H1 (cell line): ENCODE measurements around the gene MNX1. TPM values are rescaled to one million over a fixed set of nuclear protein-coding genes. Genes with fewer than 3 reads are reported as not detected.

Experiments used
- CTCF ChIA-PET: fragments of 300-600 bp; sonication (Branson Sonifier 250); formaldehyde crosslinking; loops from one replicate; lab custom pipeline; 2021; ENCODE audit not compliant: partially characterized antibody; lab: Charles Lee
- POLR2A ChIA-PET: fragments of 300-600 bp; sonication (Branson Sonifier 250); formaldehyde crosslinking; loops from one replicate; lab custom pipeline; 2021; ENCODE audit warnings: inconsistent platforms; ENCODE audit not compliant: partially characterized antibody; lab: Charles Lee
- DNase-seq, 2 experiments: peaks; one replicate each; pipeline versions ENCODE4 v3.0.0 to v3.0.0-alpha.2; 2010 to 2022; ENCODE audit warnings: low spot score in 2 of 2, low read depth in 1 of 2, mixed read lengths in 1 of 2
- FAIRE-seq: peaks from 2 replicates; lab custom pipeline; 2011; peaks lifted over from hg19 to GRCh38; lab: Jason Lieb, UNC
- H2AFZ ChIP-seq: 2 replicates; pipeline ENCODE4 v1.8.1; 2012; ENCODE audit warnings: low read length, inconsistent platforms
- H2AK5ac ChIP-seq: 2 replicates; pipeline ENCODE4 v1.6.1; 2013; ENCODE audit warnings: low read depth, low read length
- H2BK120ac ChIP-seq: replicated peaks from 2 replicates; pipeline ENCODE3; 2013; ENCODE audit warnings: low read depth, low read length, inconsistent platforms
- H2BK12ac ChIP-seq: 2 replicates; pipeline ENCODE4 v1.6.1; 2013; ENCODE audit warnings: low read depth, low read length
- H2BK15ac ChIP-seq: 2 replicates; pipeline ENCODE4 v1.6.1; 2013; ENCODE audit warnings: low read length
- H2BK20ac ChIP-seq: 2 replicates; pipeline ENCODE4 v1.6.1; 2013; ENCODE audit warnings: low read length
- H2BK5ac ChIP-seq: 2 replicates; pipeline ENCODE4 v1.6.1; 2013; ENCODE audit warnings: low read depth, low read length
- H3K14ac ChIP-seq: 2 replicates; pipeline ENCODE4 v1.6.1; 2013; ENCODE audit warnings: inconsistent platforms; ENCODE audit not compliant: insufficient read length
- H3K18ac ChIP-seq: 2 replicates; pipeline ENCODE4 v1.6.1; 2013; ENCODE audit warnings: low read length; ENCODE audit errors: extremely low read depth
- H3K23ac ChIP-seq: 2 replicates; pipeline ENCODE4 v1.6.1; 2013; ENCODE audit warnings: inconsistent platforms; ENCODE audit not compliant: insufficient read length
- H3K23me2 ChIP-seq: 2 replicates; pipeline ENCODE4 v1.6.1; 2013; ENCODE audit warnings: low read depth, low read length
- H3K27ac ChIP-seq: 2 replicates; pipeline ENCODE4 v1.6.1; 2011; ENCODE audit warnings: low read depth, low read length, inconsistent platforms
- H3K27me3 ChIP-seq, 4 experiments: replicated peaks in 1 of 4; 1 replicate in 1 of 4; 2 replicates in 3 of 4; pipeline versions ENCODE4 v1.6.1 to v1.8.1; 2011 to 2013; ENCODE audit warnings: low read length in 3 of 4, mild to moderate bottlenecking in 3 of 4, inconsistent platforms in 2 of 4, mixed read lengths in 2 of 4, moderate library complexity in 1 of 4; ENCODE audit not compliant: control insufficient read depth in 3 of 4, insufficient read depth in 3 of 4; ENCODE audit errors: extremely low read depth in 1 of 4
- H3K36me3 ChIP-seq, 4 experiments: 2 replicates each; pipeline versions ENCODE4 v1.6.1 to v1.8.1; 2011 to 2013; ENCODE audit warnings: mild to moderate bottlenecking in 4 of 4, low read length in 3 of 4, moderate library complexity in 2 of 4, control low read depth in 1 of 4, inconsistent platforms in 1 of 4; ENCODE audit not compliant: insufficient read depth in 4 of 4, control insufficient read depth in 2 of 4
- H3K4ac ChIP-seq: replicated peaks from 2 replicates; pipeline ENCODE3; 2013; ENCODE audit warnings: low read length, low read depth, mixed read lengths, inconsistent platforms; ENCODE audit not compliant: insufficient read length
- H3K4me1 ChIP-seq, 4 experiments: replicated peaks in 1 of 4; 1 replicate in 1 of 4; 2 replicates in 3 of 4; pipeline versions ENCODE4 v1.6.1 to v1.8.1; 2011 to 2013; ENCODE audit warnings: low read length in 3 of 4, inconsistent platforms in 2 of 4, mixed read lengths in 1 of 4; ENCODE audit not compliant: insufficient read depth in 4 of 4, control insufficient read depth in 3 of 4
- H3K4me2 ChIP-seq, 2 experiments: 2 replicates each; pipeline versions ENCODE4 v1.6.1 to v1.8.1; 2011 to 2013; ENCODE audit warnings: low read depth in 2 of 2, low read length in 2 of 2, control low read depth in 1 of 2, inconsistent platforms in 1 of 2, mild to moderate bottlenecking in 1 of 2; ENCODE audit not compliant: insufficient read depth in 1 of 2
- H3K4me3 ChIP-seq, 4 experiments: fragments of 200-600, 300-600 bp in 1 of 4; sonication (generic), shearing (Covaris generic), sonication (Bioruptor Twin) in 1 of 4; 2 replicates each; pipeline versions ENCODE4 v1.5.1 to v1.8.1; 2011 to 2016; ENCODE audit warnings: low read length in 4 of 4, low read depth in 3 of 4, control low read depth in 2 of 4, inconsistent platforms in 2 of 4, mild to moderate bottlenecking in 2 of 4, mixed read lengths in 1 of 4, moderate library complexity in 1 of 4; ENCODE audit not compliant: insufficient read depth in 2 of 4; ENCODE audit errors: extremely low read depth in 1 of 4
- H3K56ac ChIP-seq: replicated peaks from 2 replicates; pipeline ENCODE3; 2013; ENCODE audit warnings: low read depth, mild to moderate bottlenecking, mixed read lengths, low read length, inconsistent platforms; ENCODE audit not compliant: insufficient read length
- H3K79me1 ChIP-seq: 2 replicates; pipeline ENCODE4 v1.6.1; 2013; ENCODE audit warnings: low read depth, low read length, control low read depth
- H3K79me2 ChIP-seq, 2 experiments: 2 replicates each; pipeline versions ENCODE4 v1.6.1 to v1.8.1; 2012 to 2013; ENCODE audit warnings: low read length in 2 of 2, mild to moderate bottlenecking in 2 of 2, inconsistent platforms in 1 of 2; ENCODE audit not compliant: insufficient read depth in 2 of 2, control insufficient read depth in 1 of 2
- H3K9ac ChIP-seq, 4 experiments: replicated peaks in 1 of 4; 1 replicate in 1 of 4; 2 replicates in 3 of 4; pipeline versions ENCODE4 v1.6.1 to v1.8.1; 2011 to 2013; ENCODE audit warnings: low read depth in 3 of 4, low read length in 3 of 4, control low read depth in 2 of 4, mild to moderate bottlenecking in 2 of 4, moderate library complexity in 2 of 4, inconsistent platforms in 1 of 4; ENCODE audit errors: extremely low read depth in 1 of 4
- H3K9me3 ChIP-seq, 2 experiments: 2 replicates each; pipeline versions ENCODE4 v1.6.1 to v1.8.1; 2012 to 2013; ENCODE audit warnings: mild to moderate bottlenecking in 2 of 2, moderate library complexity in 2 of 2, control low read depth in 1 of 2, inconsistent platforms in 1 of 2, low read depth in 1 of 2, low read length in 1 of 2, mixed read lengths in 1 of 2; ENCODE audit not compliant: insufficient read depth in 2 of 2
- H4K20me1 ChIP-seq, 2 experiments: replicated peaks in 1 of 2; 2 replicates each; pipeline versions ENCODE3 to v1.8.1; 2011 to 2013; ENCODE audit warnings: inconsistent platforms in 2 of 2, low read length in 2 of 2, mild to moderate bottlenecking in 1 of 2; ENCODE audit not compliant: insufficient read depth in 2 of 2, control insufficient read depth in 1 of 2
- H4K5ac ChIP-seq: 2 replicates; pipeline ENCODE4 v1.6.1; 2013; ENCODE audit warnings: low read length, low read depth, mixed read lengths, inconsistent platforms; ENCODE audit not compliant: insufficient read length
- H4K8ac ChIP-seq: 2 replicates; pipeline ENCODE4 v1.8.0; 2013; ENCODE audit warnings: mild to moderate bottlenecking, moderate library complexity, low read length, inconsistent platforms; ENCODE audit not compliant: insufficient read depth; ENCODE audit errors: extremely low read depth
- H4K91ac ChIP-seq: replicated peaks from 2 replicates; pipeline ENCODE3; 2013; ENCODE audit warnings: low read length, mixed read lengths, inconsistent platforms; ENCODE audit not compliant: insufficient read length
- ASH2L ChIP-seq: fragments of 200-600, 300-600 bp; sonication (generic); IDR thresholded peaks from one replicate; pipeline ENCODE4 v1.7.1; 2017; ENCODE audit warnings: low read length
- BCL11A ChIP-seq, 2 experiments: IDR thresholded peaks; one replicate each; pipeline ENCODE4 v1.6.1; 2011; ENCODE audit warnings: low read depth in 2 of 2, low read length in 2 of 2, mild to moderate bottlenecking in 2 of 2
- BRCA1 ChIP-seq: IDR thresholded peaks from 2 replicates; pipeline ENCODE4 v1.6.1; 2012; ENCODE audit warnings: low read depth, low read length, improper control_type of control experiment
- CBX5 ChIP-seq: fragments of 300-800, 300-1000 bp; sonication (generic); IDR thresholded peaks from 2 replicates; pipeline ENCODE4 v1.7.1; 2016; ENCODE audit warnings: antibody characterized with exemption, low read length, low read depth
- EP300 ChIP-seq, 2 experiments: IDR thresholded peaks; 1 replicate in 1 of 2; 2 replicates in 1 of 2; pipeline ENCODE4 v1.6.1; 2011 to 2012; ENCODE audit warnings: low read depth in 2 of 2, low read length in 2 of 2, mild to moderate bottlenecking in 2 of 2, borderline replicate concordance in 1 of 2, inconsistent platforms in 1 of 2, moderate library complexity in 1 of 2
- GTF2F1 ChIP-seq: IDR thresholded peaks from 2 replicates; pipeline ENCODE4 v1.6.1; 2012; ENCODE audit warnings: low read depth, low read length, improper control_type of control experiment, borderline replicate concordance
- POLR2A ChIP-seq, 2 experiments: IDR thresholded peaks; 1 replicate in 1 of 2; 2 replicates in 1 of 2; pipeline ENCODE4 v1.6.1; 2011; ENCODE audit warnings: low read depth in 2 of 2, low read length in 2 of 2, mild to moderate bottlenecking in 2 of 2; ENCODE audit errors: control extremely low read depth in 1 of 2
- RFX5 ChIP-seq: IDR thresholded peaks from 2 replicates; pipeline ENCODE4 v1.6.1; 2011; ENCODE audit warnings: low read depth, low read length, improper control_type of control experiment, borderline replicate concordance
- SIN3A ChIP-seq, 2 experiments: IDR thresholded peaks in 1 of 2; conservative IDR thresholded peaks in 1 of 2; 2 replicates each; pipeline ENCODE4 v1.6.1; 2011 to 2012; ENCODE audit warnings: low read length in 2 of 2, improper control_type of control experiment in 1 of 2, low read depth in 1 of 2, mild to moderate bottlenecking in 1 of 2
- SP1 ChIP-seq: IDR thresholded peaks from 2 replicates; pipeline ENCODE4 v1.6.1; 2011; ENCODE audit warnings: low read depth, low read length
- SP2 ChIP-seq: IDR thresholded peaks from 2 replicates; pipeline ENCODE4 v1.6.1; 2012; ENCODE audit warnings: mild to moderate bottlenecking, low read length, inconsistent platforms
- TAF1 ChIP-seq: IDR thresholded peaks from 2 replicates; pipeline ENCODE4 v1.6.1; 2011; ENCODE audit warnings: mild to moderate bottlenecking, low read depth, low read length
- TCF12 ChIP-seq: IDR thresholded peaks from 2 replicates; pipeline ENCODE4 v1.6.1; 2011; ENCODE audit warnings: low read depth, mild to moderate bottlenecking, low read length
- WGBS, 2 experiments: shearing (Covaris generic) in 1 of 2; methylation state at CpG; one replicate each; pipeline versions ENCODE4 v1.1.6 to v1.1.7; 2013 to 2015; ENCODE audit warnings: low lambda C conversion rate in 2 of 2, mixed read lengths in 2 of 2, inconsistent platforms in 1 of 2, low coverage in 1 of 2, missing lambda C conversion rate in 1 of 2; ENCODE audit not compliant: insufficient replicate concordance in 2 of 2, insufficient coverage in 1 of 2, insufficient read length in 1 of 2; ENCODE audit errors: extremely low coverage in 1 of 2, missing lambda C conversion rate in 1 of 2; 5-methylcytosine and 5-hydroxymethylcytosine counted together
- polyA plus RNA-seq, 7 experiments: library from polyadenylated mRNA; depleted of rRNA in 3 of 7; stranded (reverse) in 5 of 7; unstranded in 2 of 7; fragments of >200 nt in 5 of 7; fragments of 200-250 nt in 2 of 7; gene quantifications; 1 replicate in 5 of 7; 2 replicates in 1 of 7; 4 replicates in 1 of 7; pipeline versions ENCODE4 v1.2.1 to v1.2.3, GENCODE V29; 2011 to 2013; ENCODE audit warnings: missing spikeins in 2 of 7, mixed read lengths in 2 of 7
- total RNA-seq: library from RNA; stranded (reverse); fragmentation: NEBNext Ultra II Directional; extraction: Animal tissue kit (Norgen Biotek cat#: 25700); gene quantifications from 2 replicates; pipeline ENCODE4 v1.2.1, GENCODE V29; 2021
- TF ChIP-seq, protein P1 (sequence below): IDR thresholded peaks from 2 replicates; pipeline ENCODE4 v1.6.1; 2011; ENCODE audit warnings: low read length, improper control_type of control experiment

Gene MNX1
- total and polyA plus RNA-seq, 2 of the 8 experiments (the other 6 are each of a cell fraction or from before 2014, with no cell fraction given), result 0.39 TPM; not detected in 1

DNA sequence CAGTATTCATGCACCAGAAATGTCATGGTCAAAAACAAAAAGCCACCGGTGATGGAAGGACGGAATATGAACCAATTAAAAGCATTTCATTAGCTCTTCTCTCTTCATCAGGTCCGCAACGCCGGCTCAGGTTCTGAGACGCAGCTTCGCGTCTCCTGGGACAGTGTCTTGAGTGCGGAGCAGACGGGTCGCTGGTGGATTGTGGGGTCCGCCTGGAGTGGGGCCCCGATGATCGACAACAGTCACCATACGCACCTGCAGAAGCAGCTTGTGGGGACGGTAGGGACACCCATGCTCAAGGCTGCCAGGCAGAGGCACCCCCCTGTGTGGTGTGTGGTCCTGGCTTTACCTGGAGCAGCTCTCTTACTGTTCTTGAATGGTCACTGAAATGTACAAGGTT lies 47.6 kb downstream of the MNX1 start:
- CTCF ChIA-PET, result no interaction called here
- Histone ChIP-seq H3K9me3 (no peaks in the 10 kb centered on the region), H3K9ac (no peak overlapping the region), H2BK5ac (no peak overlapping the region), H3K14ac (no peak overlapping the region), H3K27ac (no peak overlapping the region), H2AK5ac (no peak overlapping the region), H4K5ac (no peak overlapping the region), H2BK12ac (no peak overlapping the region), H2BK20ac (no peak overlapping the region), H4K91ac (no peak overlapping the region), H3K4me1 (no peaks in the 10 kb centered on the region), H3K23me2 (no peaks in the 10 kb centered on the region), H3K79me1 (peaks cover 3% of the 10 kb centered on the region), H4K8ac (no peak overlapping the region), H3K36me3 (peaks cover 38 to 84% (median 77%) of the 10 kb centered on the region in 4 experiments), H2BK120ac (no peak overlapping the region), H3K56ac (no peak overlapping the region), H3K4me3 (no peak overlapping the region), H3K4me2 (no peak overlapping the region), H3K79me2 (peaks cover 0 to 3% of the 10 kb centered on the region in 2 experiments; a peak in 1 of 4 replicates), H2BK15ac (no peak overlapping the region), H3K4ac (no peak overlapping the region), H3K18ac (no peak overlapping the region), H2AFZ (no peak overlapping the region), H3K23ac (no peak overlapping the region), H3K27me3 (no peaks in the 10 kb centered on the region), H4K20me1 (peaks cover 6 to 22% of the 10 kb centered on the region in 2 experiments)
- 94% methylated on average over 16 of the region's 16 CpGs; no CpG with 5 or more reads in 1 of the 2 experiments for WGBS, 2 experiments
- DNase-seq, result no peak
- no peak for FAIRE-seq
- POLR2A ChIA-PET, result interaction anchor here (0.8 kb wide), 1 partner anchor 11 kb away, joined by 3 read pairs; no protein-coding TSS in a partner anchor
- no peak for TF ChIP-seq EP300 (IDR thresholded peaks at IDR 0.05; ENCODE audit: borderline replicate concordance in 1 of 2, low read depth in 2 of 2, low read length in 2 of 2)
- TF ChIP-seq TAF1, result no peak
- TF ChIP-seq TCF12, result no peak
- no peak for TF ChIP-seq GTF2F1
- TF ChIP-seq ASH2L, result no peak
- TF ChIP-seq SP2, result no peak
- no peak for TF ChIP-seq POLR2A (IDR thresholded peaks at IDR 0.05; ENCODE audit: control extremely low read depth in 1 of 2, low read depth in 2 of 2, low read length in 2 of 2)
- no peak for TF ChIP-seq SP1
- no peak for TF ChIP-seq BRCA1
- no peak for TF ChIP-seq SIN3A (conservative IDR thresholded peaks at IDR 0.05 in 1 of 2, IDR thresholded peaks at IDR 0.05 in 1 of 2; ENCODE audit: low read depth in 1 of 2, low read length in 2 of 2)
- TF ChIP-seq RFX5, result no peak
- TF ChIP-seq CBX5, result no peak
- TF ChIP-seq BCL11A (IDR thresholded peaks at IDR 0.05; ENCODE audit: low read depth in 2 of 2, low read length in 2 of 2), result no peak
- TF ChIP-seq, protein P1, sequence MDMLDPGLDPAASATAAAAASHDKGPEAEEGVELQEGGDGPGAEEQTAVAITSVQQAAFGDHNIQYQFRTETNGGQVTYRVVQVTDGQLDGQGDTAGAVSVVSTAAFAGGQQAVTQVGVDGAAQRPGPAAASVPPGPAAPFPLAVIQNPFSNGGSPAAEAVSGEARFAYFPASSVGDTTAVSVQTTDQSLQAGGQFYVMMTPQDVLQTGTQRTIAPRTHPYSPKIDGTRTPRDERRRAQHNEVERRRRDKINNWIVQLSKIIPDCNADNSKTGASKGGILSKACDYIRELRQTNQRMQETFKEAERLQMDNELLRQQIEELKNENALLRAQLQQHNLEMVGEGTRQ, result no peak
